ENCODE results near the gene BPIFB1.

BPIFB1 gene

GRCh38 chr20:33275871-33276270 lies 7.1 kb upstream of the BPIFB1 start:
- ChIA-PET CTCF (no interaction called here), POLR2A (no interaction called here)
- TF ChIP-seq CTBP1 (IDR thresholded peaks at IDR 0.05; ENCODE audit: borderline replicate concordance) (no peak), PKNOX1 (IDR thresholded peaks at IDR 0.05) (no peak), ELF4 (IDR thresholded peaks at IDR 0.05) (no peak), FOXM1 (IDR thresholded peaks at IDR 0.05; ENCODE audit: borderline replicate concordance) (no peak), LEF1 (IDR thresholded peaks at IDR 0.05; ENCODE audit: borderline replicate concordance) (no peak), TARDBP (IDR thresholded peaks at IDR 0.05) (no peak), L3MBTL2 (conservative IDR thresholded peaks at IDR 0.05) (no peak), BHLHE40 (IDR thresholded peaks at IDR 0.05; ENCODE audit: borderline replicate concordance) (no peak), HDGF (IDR thresholded peaks at IDR 0.05; ENCODE audit: borderline replicate concordance) (no peak), ARNT (IDR thresholded peaks at IDR 0.05) (no peak), NFRKB (IDR thresholded peaks at IDR 0.05) (no peak), ZNF384 (IDR thresholded peaks at IDR 0.05) (no peak), SUZ12 (IDR thresholded peaks at IDR 0.05) (no peak), FOXK2 (IDR thresholded peaks at IDR 0.05) (no peak), SP1 (IDR thresholded peaks at IDR 0.05) (no peak), FOXA1 (IDR thresholded peaks at IDR 0.05) (no peak)
- no peak for DNase-seq (ENCODE audit: extremely low spot score)

- ChIA-PET POLR2A (no interaction called here), CTCF (no interaction called here)
- DNase-seq (ENCODE audit: extremely low spot score) = no peak
- TF ChIP-seq LEF1 (IDR thresholded peaks at IDR 0.05; ENCODE audit: borderline replicate concordance) (no peak), FOXA1 (IDR thresholded peaks at IDR 0.05) (no peak), ARNT (IDR thresholded peaks at IDR 0.05) (no peak)
Measured at GRCh38 chr20:33276303-33277113, 6.5 kb upstream of the BPIFB1 start.

GRCh38 chr20:33277471-33278441 lies 5.3 kb upstream of the BPIFB1 start:
- TF ChIP-seq LEF1 (IDR thresholded peaks at IDR 0.05; ENCODE audit: borderline replicate concordance) = no peak
- TF ChIP-seq ZNF384 (IDR thresholded peaks at IDR 0.05) = no peak
- no peak for TF ChIP-seq BHLHE40 (IDR thresholded peaks at IDR 0.05; ENCODE audit: borderline replicate concordance)
- no peak for TF ChIP-seq ARNT (IDR thresholded peaks at IDR 0.05)
- TF ChIP-seq FOXA1 (IDR thresholded peaks at IDR 0.05) = no peak
- TF ChIP-seq FOXM1 (IDR thresholded peaks at IDR 0.05; ENCODE audit: borderline replicate concordance) = no peak
- no peak for TF ChIP-seq L3MBTL2 (conservative IDR thresholded peaks at IDR 0.05)
- TF ChIP-seq CTBP1 (IDR thresholded peaks at IDR 0.05; ENCODE audit: borderline replicate concordance) = no peak
- ChIA-PET POLR2A (no interaction called here), CTCF (no interaction called here)
- DNase-seq (ENCODE audit: extremely low spot score) = no peak

- CTCF ChIA-PET = interaction anchor here (1.1 kb wide), 1 partner anchor 16 kb away, joined by 3 read pairs; no protein-coding TSS in a partner anchor
- no peak for TF ChIP-seq NFRKB (IDR thresholded peaks at IDR 0.05)
- POLR2A ChIA-PET = no interaction called here
- no peak for DNase-seq (ENCODE audit: extremely low spot score)
Measured at GRCh38 chr20:33278700-33279099, 4.3 kb upstream of the BPIFB1 start.

GRCh38 chr20:33279261-33279910 lies 3.6 kb upstream of the BPIFB1 start:
- TF ChIP-seq CTBP1 (IDR thresholded peaks at IDR 0.05; ENCODE audit: borderline replicate concordance) (no peak), FOXM1 (IDR thresholded peaks at IDR 0.05; ENCODE audit: borderline replicate concordance) (no peak), ELF4 (IDR thresholded peaks at IDR 0.05) (no peak), L3MBTL2 (conservative IDR thresholded peaks at IDR 0.05) (no peak), ARNT (IDR thresholded peaks at IDR 0.05) (no peak), SUZ12 (IDR thresholded peaks at IDR 0.05) (no peak), TARDBP (IDR thresholded peaks at IDR 0.05) (no peak), ZNF384 (IDR thresholded peaks at IDR 0.05) (no peak), PKNOX1 (IDR thresholded peaks at IDR 0.05) (no peak), HDGF (IDR thresholded peaks at IDR 0.05; ENCODE audit: borderline replicate concordance) (no peak), NFRKB (IDR thresholded peaks at IDR 0.05) (no peak), FOXK2 (IDR thresholded peaks at IDR 0.05) (no peak), BHLHE40 (IDR thresholded peaks at IDR 0.05; ENCODE audit: borderline replicate concordance) (no peak), LEF1 (IDR thresholded peaks at IDR 0.05; ENCODE audit: borderline replicate concordance) (no peak), SP1 (IDR thresholded peaks at IDR 0.05) (no peak), FOXA1 (IDR thresholded peaks at IDR 0.05) (no peak)
- POLR2A ChIA-PET = no interaction called here
- CTCF ChIA-PET = interaction anchor here (1.1 kb wide), 1 partner anchor 16 kb away, joined by 3 read pairs; no protein-coding TSS in a partner anchor
- no peak for DNase-seq (ENCODE audit: extremely low spot score)

GRCh38 chr20:33280000-33280680 lies 2.9 kb upstream of the BPIFB1 start:
- POLR2A ChIA-PET = no interaction called here
- TF ChIP-seq FOXK2 (IDR thresholded peaks at IDR 0.05) (no peak), TARDBP (IDR thresholded peaks at IDR 0.05) (no peak), ELF4 (IDR thresholded peaks at IDR 0.05) (no peak), FOXA1 (IDR thresholded peaks at IDR 0.05) (no peak), LEF1 (IDR thresholded peaks at IDR 0.05; ENCODE audit: borderline replicate concordance) (no peak), NFRKB (IDR thresholded peaks at IDR 0.05) (no peak), CTBP1 (IDR thresholded peaks at IDR 0.05; ENCODE audit: borderline replicate concordance) (no peak), ARNT (IDR thresholded peaks at IDR 0.05) (no peak), L3MBTL2 (conservative IDR thresholded peaks at IDR 0.05) (no peak), HDGF (IDR thresholded peaks at IDR 0.05; ENCODE audit: borderline replicate concordance) (no peak)
- no peak for DNase-seq (ENCODE audit: extremely low spot score)
- CTCF ChIA-PET = no interaction called here

All from HEK293T (cell line).